Right lobe of liver (tissue), 6 donors: ENCODE results near the gene DCUN1D3. TPM values are rescaled to one million over a fixed set of nuclear protein-coding genes. Genes with fewer than 3 reads are reported as not detected.

ENCODE experiments used
- ATAC-seq, 4 donors: fragments of 200-7000 bp; cut with Tn5 transposase; one replicate each; pipeline ENCODE4 v1.9.1; 2020; ENCODE audit warnings: mild to moderate bottlenecking in 4 of 4, moderate library complexity in 4 of 4
- DNase-seq, 3 donors: peaks; one replicate each; pipeline ENCODE4 v3.0.0-alpha.2; 2020
- H3K27ac ChIP-seq, 3 donors: fragments of 200-600 bp; one replicate each; pipeline ENCODE4 v1.8.0; 2022
- H3K27me3 ChIP-seq, 2 donors: fragments of 200-600 bp; one replicate each; pipeline ENCODE4 v1.8.0; 2022
- H3K36me3 ChIP-seq, 4 donors: fragments of 200-600 bp; sonication (generic) in 1 of 4; one replicate each; pipeline versions ENCODE4 v1.5.1 to v1.8.0; 2017 to 2022; ENCODE audit warnings: control low read depth in 1 of 4
- H3K4me1 ChIP-seq, 4 donors: fragments of 200-600 bp; sonication (generic) in 1 of 4; one replicate each; pipeline versions ENCODE4 v1.5.1 to v1.8.0; 2017 to 2022; ENCODE audit warnings: control low read depth in 1 of 4
- H3K4me3 ChIP-seq, 3 donors: fragments of 200-600 bp; one replicate each; pipeline ENCODE4 v1.8.0; 2022
- H3K9me3 ChIP-seq, 4 donors: fragments of 200-600 bp; sonication (generic) in 1 of 4; one replicate each; pipeline versions ENCODE4 v1.5.1 to v1.8.0; 2017 to 2022; ENCODE audit warnings: control low read depth in 1 of 4
- POLR2A ChIP-seq: fragments of 450-650 bp; IDR thresholded peaks from one replicate; pipeline ENCODE4 v1.6.1; 2017; ENCODE audit warnings: antibody characterized with exemption, mild to moderate bottlenecking
- WGBS: methylation state at CpG from one replicate; pipeline ENCODE4 v1.1.6; 2018; ENCODE audit warnings: low coverage, low lambda C conversion rate; ENCODE audit not compliant: insufficient coverage; ENCODE audit errors: missing lambda C conversion rate; 5-methylcytosine and 5-hydroxymethylcytosine counted together
- intact Hi-C, 2 donors: fragments of 100-400 bp; cut with DNase I; formaldehyde crosslinking; loops; one replicate each; pipeline versions ENCODE4 v1.11.2 to v1.14.1; 2022
- total RNA-seq, 6 experiments: library from RNA; depleted of rRNA in 2 of 6; stranded (reverse); fragments of >200 nt in 2 of 6; fragmentation: NEBNext Ultra II Directional in 3 of 6; extraction: Animal tissue kit (Norgen Biotek cat#: 25700) in 3 of 6; gene quantifications; one replicate each; pipeline versions ENCODE4 v1.1.0 to v1.2.4, GENCODE V29; 2016 to 2023
- TF ChIP-seq, protein P1 (sequence below), 4 donors: fragments of 200-600 bp in 3 of 4; fragments of 450-650 bp in 1 of 4; IDR thresholded peaks; one replicate each; pipeline versions ENCODE4 v1.5.1 to v1.8.0; 2016 to 2022; ENCODE audit warnings: antibody characterized with exemption in 4 of 4, mild to moderate bottlenecking in 2 of 4
- donor health status: DM: no; HTN: yes; CAD: no.
- donor health status: DM: no; HTN: no; CAD: no.
- donor health status: DM: no; HTN: no; CAD: no.
- donor health status: DM: no; HTN: yes; CAD: no.
- donor health status: DM: no; HTN: yes; CAD: no.

The DCUN1D3 gene
- total RNA-seq, 6 experiments from 2014 or later, result 10.3 to 15.1 (median 13.8) TPM

DNA sequence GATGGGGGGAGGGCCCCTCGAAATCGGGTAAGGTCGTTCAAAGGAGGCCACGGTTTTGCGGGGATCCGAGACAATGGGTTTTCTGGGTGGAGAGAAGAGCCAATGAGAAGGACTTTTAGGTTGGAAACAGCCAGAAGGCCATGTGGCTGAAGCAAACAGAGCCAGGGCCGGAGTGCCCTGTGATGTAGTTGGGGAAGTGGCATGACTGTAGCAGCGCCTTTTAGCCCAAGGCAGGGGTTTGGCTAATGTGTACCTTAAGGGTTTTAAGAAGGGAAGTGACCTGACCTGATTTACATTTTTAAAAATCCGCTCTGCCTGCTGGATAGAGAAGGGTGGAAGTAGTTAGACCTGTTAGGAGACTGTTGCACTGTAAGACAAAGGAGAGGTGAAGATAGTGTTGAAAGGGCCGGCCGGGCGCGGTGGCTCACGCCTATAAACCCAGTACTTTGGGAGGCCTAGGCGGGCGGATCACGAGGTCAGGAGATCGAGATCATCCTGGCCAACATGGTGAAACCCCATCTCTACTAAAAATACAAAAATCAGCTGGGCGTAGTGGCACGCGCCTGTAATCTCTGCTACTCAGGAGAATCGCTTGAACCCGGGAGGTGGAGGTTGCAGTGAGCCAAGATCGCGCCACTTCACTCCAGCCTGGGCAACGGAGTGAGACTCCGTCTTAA is 1.4 kb upstream of the DCUN1D3 start:
- 53% methylated on average over 22 of the region's 27 CpGs for WGBS
- Histone ChIP-seq H3K4me3 (peak overlapping the region; percentile 81 to 89 (median 88)), H3K27ac (peak overlapping the region; percentile 86 to 96 (median 92)), H3K27me3 (no peaks in the 10 kb centered on the region), H3K4me1 (peaks cover 4 to 50% (median 13%) of the 10 kb centered on the region in 4 donors), H3K9me3 (no peaks in the 10 kb centered on the region), H3K36me3 (no peaks in the 10 kb centered on the region)
- TF ChIP-seq, protein P1, sequence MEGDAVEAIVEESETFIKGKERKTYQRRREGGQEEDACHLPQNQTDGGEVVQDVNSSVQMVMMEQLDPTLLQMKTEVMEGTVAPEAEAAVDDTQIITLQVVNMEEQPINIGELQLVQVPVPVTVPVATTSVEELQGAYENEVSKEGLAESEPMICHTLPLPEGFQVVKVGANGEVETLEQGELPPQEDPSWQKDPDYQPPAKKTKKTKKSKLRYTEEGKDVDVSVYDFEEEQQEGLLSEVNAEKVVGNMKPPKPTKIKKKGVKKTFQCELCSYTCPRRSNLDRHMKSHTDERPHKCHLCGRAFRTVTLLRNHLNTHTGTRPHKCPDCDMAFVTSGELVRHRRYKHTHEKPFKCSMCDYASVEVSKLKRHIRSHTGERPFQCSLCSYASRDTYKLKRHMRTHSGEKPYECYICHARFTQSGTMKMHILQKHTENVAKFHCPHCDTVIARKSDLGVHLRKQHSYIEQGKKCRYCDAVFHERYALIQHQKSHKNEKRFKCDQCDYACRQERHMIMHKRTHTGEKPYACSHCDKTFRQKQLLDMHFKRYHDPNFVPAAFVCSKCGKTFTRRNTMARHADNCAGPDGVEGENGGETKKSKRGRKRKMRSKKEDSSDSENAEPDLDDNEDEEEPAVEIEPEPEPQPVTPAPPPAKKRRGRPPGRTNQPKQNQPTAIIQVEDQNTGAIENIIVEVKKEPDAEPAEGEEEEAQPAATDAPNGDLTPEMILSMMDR (IDR thresholded peaks at IDR 0.05), result no peak
- no peak for TF ChIP-seq POLR2A
- ATAC-seq (peak in 2 of 4 donors; percentile 9 to 23), DNase-seq (peak; percentile 50 to 69 (median 57))
- intact Hi-C loops, result loop anchor here in 1 of 2 donors (10.0 kb wide), 1 partner anchor 47 kb away; no protein-coding TSS in a partner anchor

DNA sequence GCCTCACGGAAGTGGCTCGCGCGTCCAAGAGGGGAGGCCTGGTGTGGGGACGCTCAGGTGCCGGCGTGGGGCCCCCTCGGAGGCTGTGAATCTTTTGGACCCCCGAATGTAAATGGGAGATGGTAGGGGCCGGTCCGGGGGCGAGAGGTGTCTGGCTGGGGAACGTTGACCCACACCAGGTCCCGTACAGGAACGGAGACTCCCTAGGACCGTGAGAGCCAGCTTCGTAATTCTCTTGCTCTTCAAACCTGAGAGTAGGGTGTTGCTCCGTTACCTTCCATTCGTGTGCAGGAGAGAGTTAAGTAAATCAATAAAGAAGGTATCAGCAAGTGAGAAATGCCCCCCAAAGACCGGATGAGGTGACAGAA is 894 bp upstream of the DCUN1D3 start:
- Histone ChIP-seq H3K27ac (peak overlapping the region; percentile 86 to 96 (median 92)), H3K4me3 (peak overlapping the region; percentile 81 to 89 (median 88)), H3K36me3 (peaks cover 0 to 2% (median 0%) of the 10 kb centered on the region in 4 donors), H3K27me3 (no peaks in the 10 kb centered on the region), H3K4me1 (peaks cover 4 to 50% (median 14%) of the 10 kb centered on the region in 4 donors), H3K9me3 (no peaks in the 10 kb centered on the region)
- DNase-seq (no peak), ATAC-seq (peak in 1 of 4 donors; percentile 1)
- under 1% methylated on average over 12 of the region's 20 CpGs for WGBS
- intact Hi-C loops, result loop anchor here in 1 of 2 donors (10.0 kb wide), 1 partner anchor 46 kb away; no protein-coding TSS in a partner anchor
- TF ChIP-seq POLR2A, result no peak
- TF ChIP-seq, protein P1 (IDR thresholded peaks at IDR 0.05), result no peak

DNA sequence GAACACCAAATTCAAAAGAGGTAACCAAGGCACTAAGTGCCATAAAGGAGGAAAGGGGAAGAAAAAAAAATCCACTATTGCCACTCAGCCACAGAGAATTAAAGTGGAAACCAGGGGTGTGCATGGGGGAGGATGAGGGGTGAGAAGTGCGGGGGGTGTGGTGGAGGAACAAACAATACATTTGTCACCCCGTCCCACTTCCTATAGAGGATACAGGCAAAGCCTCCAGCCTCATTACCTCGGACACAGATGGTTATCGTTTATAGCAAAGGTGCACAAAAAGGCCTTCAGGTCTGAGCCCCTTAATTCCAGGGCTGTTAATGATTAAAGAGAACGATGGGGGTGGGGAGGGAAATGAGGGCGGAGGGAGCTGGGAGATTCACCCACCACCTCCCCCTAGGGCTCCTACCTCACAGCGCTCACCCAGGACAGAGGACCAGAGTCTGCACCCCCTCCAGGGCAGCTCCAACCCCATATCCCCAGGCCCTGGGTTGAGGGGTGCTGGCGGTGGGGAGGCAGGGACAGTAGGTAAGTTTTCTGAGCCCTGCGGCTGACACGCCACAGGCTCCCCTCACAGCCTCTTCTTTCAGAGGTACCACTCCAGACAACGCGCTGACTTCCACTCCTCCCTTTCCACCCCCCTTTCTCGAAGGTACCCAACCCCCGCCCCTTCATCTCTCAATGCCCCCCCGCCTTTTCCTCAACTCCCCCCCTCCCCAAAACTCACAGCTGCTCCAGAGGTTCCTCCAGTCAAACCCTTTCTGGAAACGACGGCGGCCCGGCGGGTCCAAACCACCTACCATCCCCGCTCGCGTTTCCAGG is 470 bp downstream of the DCUN1D3 start:
- under 1% methylated on average over 19 of the region's 23 CpGs for WGBS
- intact Hi-C loops, result loop anchor here in 1 of 2 donors (10.0 kb wide), 1 partner anchor 45 kb away; no protein-coding TSS in a partner anchor
- peaks cover 0 to 42% (median 14%) of the 10 kb centered on the region in 4 donors for H3K4me1 ChIP-seq

DNA sequence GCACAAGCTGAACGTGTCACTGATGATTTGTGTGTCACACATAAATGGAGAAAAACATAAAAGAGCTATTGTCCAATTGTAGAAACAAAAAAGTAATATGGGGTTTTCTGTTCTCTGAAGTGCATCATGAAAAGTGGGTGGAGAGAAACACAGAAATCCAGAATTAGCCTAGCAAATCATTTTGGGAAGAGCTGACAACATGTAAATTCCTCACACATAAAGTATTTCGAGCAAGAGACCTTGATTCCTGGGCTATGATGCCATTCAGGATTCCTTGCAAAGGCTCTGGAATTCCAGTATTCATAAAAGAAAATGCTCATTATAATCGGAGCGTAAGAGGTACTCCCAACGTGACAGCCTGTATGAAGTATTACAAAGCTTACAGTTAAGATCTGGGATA is 1.1 kb downstream of the DCUN1D3 start:
- WGBS, result 19% methylated on average over 5 of the region's 5 CpGs
- TF ChIP-seq, protein P1 (IDR thresholded peaks at IDR 0.05), result no peak
- TF ChIP-seq POLR2A, result no peak
- peak overlapping the region; percentile 81 to 89 (median 88) for H3K4me3 ChIP-seq
- no peaks in the 10 kb centered on the region for H3K27me3 ChIP-seq
- intact Hi-C loops, result no loop called here
- ATAC-seq (no peak), DNase-seq (no peak)
- peaks cover 0 to 7% (median 3%) of the 10 kb centered on the region in 4 donors for H3K36me3 ChIP-seq
- no peaks in the 10 kb centered on the region for H3K9me3 ChIP-seq
- peaks cover 0 to 39% (median 13%) of the 10 kb centered on the region in 4 donors for H3K4me1 ChIP-seq
- H3K27ac ChIP-seq, result peak overlapping the region; percentile 34 to 96 (median 92)

More for the DNA sequence above, 470 bp downstream of the DCUN1D3 start:
- Histone ChIP-seq H3K36me3 (peaks cover 0 to 7% (median 0%) of the 10 kb centered on the region in 4 donors), H3K4me3 (peak overlapping the region; percentile 81 to 89 (median 88)), H3K27me3 (no peaks in the 10 kb centered on the region), H3K27ac (peak overlapping the region; percentile 86 to 96 (median 92)), H3K9me3 (no peaks in the 10 kb centered on the region)
- peak; percentile 36 to 61 (median 48) for ATAC-seq
- TF ChIP-seq, protein P1 (IDR thresholded peaks at IDR 0.05), result no peak
- no peak for TF ChIP-seq POLR2A
- DNase-seq, result peak; percentile 51 to 78 (median 76)
